GM13976 (cell line): Measurements from ENCODE around the gene DGKE.

Source experiments
- DNase-seq: peaks from one replicate; pipeline ENCODE4 v3.0.0; 2012; ENCODE audit warnings: low spot score
- in situ Hi-C: fragments of 300-500 bp; cut with MboI; formaldehyde crosslinking; loops from one replicate; pipeline ENCODE4 v1.12.0; 2022; ENCODE audit warnings: low sequenced_read_pairs, mixed read lengths, inconsistent platforms; ENCODE audit not compliant: unreplicated experiment
- TF ChIP-seq, protein P1 (sequence below): IDR thresholded peaks from 2 replicates; pipeline ENCODE4 v1.5.1; 2012; ENCODE audit warnings: borderline replicate concordance, mild to moderate bottlenecking; ENCODE audit not compliant: insufficient read depth; ENCODE audit errors: extremely low read depth, missing control alignments, control extremely low read depth

The DGKE gene

GRCh38 chr17:56810343-56810742, 23.6 kb upstream of the DGKE start:
- TF ChIP-seq, protein P1, sequence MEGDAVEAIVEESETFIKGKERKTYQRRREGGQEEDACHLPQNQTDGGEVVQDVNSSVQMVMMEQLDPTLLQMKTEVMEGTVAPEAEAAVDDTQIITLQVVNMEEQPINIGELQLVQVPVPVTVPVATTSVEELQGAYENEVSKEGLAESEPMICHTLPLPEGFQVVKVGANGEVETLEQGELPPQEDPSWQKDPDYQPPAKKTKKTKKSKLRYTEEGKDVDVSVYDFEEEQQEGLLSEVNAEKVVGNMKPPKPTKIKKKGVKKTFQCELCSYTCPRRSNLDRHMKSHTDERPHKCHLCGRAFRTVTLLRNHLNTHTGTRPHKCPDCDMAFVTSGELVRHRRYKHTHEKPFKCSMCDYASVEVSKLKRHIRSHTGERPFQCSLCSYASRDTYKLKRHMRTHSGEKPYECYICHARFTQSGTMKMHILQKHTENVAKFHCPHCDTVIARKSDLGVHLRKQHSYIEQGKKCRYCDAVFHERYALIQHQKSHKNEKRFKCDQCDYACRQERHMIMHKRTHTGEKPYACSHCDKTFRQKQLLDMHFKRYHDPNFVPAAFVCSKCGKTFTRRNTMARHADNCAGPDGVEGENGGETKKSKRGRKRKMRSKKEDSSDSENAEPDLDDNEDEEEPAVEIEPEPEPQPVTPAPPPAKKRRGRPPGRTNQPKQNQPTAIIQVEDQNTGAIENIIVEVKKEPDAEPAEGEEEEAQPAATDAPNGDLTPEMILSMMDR = no peak
- in situ Hi-C loops = loop anchor here (10.0 kb wide), 1 partner anchor 124 kb away; no protein-coding TSS in a partner anchor
- no peak for DNase-seq

- TF ChIP-seq, protein P1 = no peak
- in situ Hi-C loops = loop anchor here (10.0 kb wide), 1 partner anchor 124 kb away; no protein-coding TSS in a partner anchor
- DNase-seq = no peak
Observed at GRCh38 chr17:56810891-56811775, 22.8 kb upstream of the DGKE start.

DNA sequence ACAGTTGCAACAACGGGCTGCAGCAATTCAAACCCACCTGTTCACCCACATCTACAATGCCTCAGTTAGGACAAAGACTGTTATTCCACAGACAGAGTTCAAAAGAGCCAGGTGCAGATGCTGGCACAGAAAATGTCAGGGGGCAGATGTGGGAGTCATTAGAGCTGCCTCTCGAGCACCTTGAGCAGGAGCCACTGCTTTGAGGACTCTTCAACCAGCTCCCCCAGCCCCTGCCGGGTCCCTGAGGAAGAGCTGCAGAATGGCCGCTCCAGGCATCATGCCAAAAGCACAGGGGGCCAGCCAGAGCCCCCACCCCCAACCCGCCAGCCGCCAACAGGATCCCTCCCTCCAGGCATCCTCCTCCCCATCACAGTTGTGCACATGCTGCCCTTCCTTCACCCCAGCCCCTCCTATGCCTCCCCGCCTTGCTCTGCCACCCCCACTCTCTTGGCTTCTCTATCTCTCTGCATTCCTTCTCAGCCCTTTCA, 21.0 kb upstream of the DGKE start:
- TF ChIP-seq, protein P1 = no peak
- DNase-seq = no peak
- in situ Hi-C loops = loop anchor here (10.0 kb wide), 1 partner anchor 122 kb away; no protein-coding TSS in a partner anchor

- in situ Hi-C loops = loop anchor here (10.0 kb wide), 1 partner anchor 119 kb away; no protein-coding TSS in a partner anchor
- no peak for DNase-seq
- TF ChIP-seq, protein P1 = no peak
Observed at GRCh38 chr17:56815711-56816110, 18.2 kb upstream of the DGKE start.

DNA sequence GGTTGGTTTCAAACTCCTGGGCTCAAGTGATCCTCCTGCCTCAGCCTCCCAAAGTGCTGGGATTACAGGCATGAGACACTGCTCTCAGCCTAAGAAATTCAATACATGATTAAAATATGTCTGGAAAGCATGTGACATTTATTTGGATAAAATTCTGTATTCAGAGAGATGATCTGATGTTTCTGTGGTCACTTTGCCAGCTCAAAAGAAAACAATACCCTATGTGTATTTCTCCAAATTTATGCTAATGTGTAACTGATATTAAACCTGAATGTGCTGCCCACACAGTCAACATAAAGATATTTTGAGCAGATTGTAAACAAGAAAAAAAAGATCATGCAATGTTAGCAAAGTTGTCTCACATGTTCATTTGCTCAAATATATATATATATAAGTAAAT, 16.9 kb upstream of the DGKE start:
- TF ChIP-seq, protein P1 = no peak
- DNase-seq = no peak
- in situ Hi-C loops = loop anchor here (10.0 kb wide), 1 partner anchor 118 kb away; no protein-coding TSS in a partner anchor

GRCh38 chr17:56819030-56819429, 14.9 kb upstream of the DGKE start:
- in situ Hi-C loops = loop anchor here (10.0 kb wide), 1 partner anchor 116 kb away; no protein-coding TSS in a partner anchor
- TF ChIP-seq, protein P1 = no peak
- no peak for DNase-seq
